ENCODE data around the gene HJURP.

The HJURP gene

GRCh38 chr2:233791151-233791882, 63.0 kb downstream of the HJURP start:
- no peak for DNase-seq

GRCh38 chr2:233789554-233789953, 64.8 kb downstream of the HJURP start:
- no peak for DNase-seq
